HL-60 (cell line): Measurements from ENCODE around the gene GRIK1.

Source experiments
- DNase-seq, 2 experiments: peaks; one replicate each; pipeline ENCODE4 v3.0.0-alpha.2; 2010 to 2020; ENCODE audit warnings: low read depth in 1 of 2, low spot score in 1 of 2
- H3K27ac ChIP-seq: fragments of 250-450 bp; sonication (Bioruptor Pico); replicated peaks from 2 replicates; pipeline ENCODE4 v1.5.1; 2020; ENCODE audit warnings: mild to moderate bottlenecking, moderate library complexity
- H3K27me3 ChIP-seq: fragments of 250-450 bp; sonication (Bioruptor Pico); 2 replicates; pipeline ENCODE4 v1.5.1; 2021; ENCODE audit warnings: mild to moderate bottlenecking, moderate library complexity; ENCODE audit not compliant: insufficient read depth, poor library complexity, severe bottlenecking
- H3K4me3 ChIP-seq: replicated peaks from 2 replicates; pipeline ENCODE4 v1.5.1; 2011; ENCODE audit warnings: mild to moderate bottlenecking, control low read depth, low read length; ENCODE audit not compliant: insufficient read depth
- GABPA ChIP-seq: IDR thresholded peaks from 2 replicates; pipeline ENCODE4 v1.6.1; 2012; ENCODE audit warnings: low read depth
- POLR2AphosphoS5 ChIP-seq: IDR thresholded peaks from 2 replicates; pipeline ENCODE4 v1.6.1; 2012; ENCODE audit warnings: low read depth
- SPI1 ChIP-seq: IDR thresholded peaks from 2 replicates; pipeline ENCODE4 v1.6.1; 2012; ENCODE audit warnings: low read depth, mild to moderate bottlenecking, borderline replicate concordance
- TF ChIP-seq, protein P1 (sequence below): IDR thresholded peaks from one replicate; pipeline ENCODE4 v1.5.1; 2011; ENCODE audit warnings: low read length, control low read depth, inconsistent platforms; ENCODE audit not compliant: insufficient read depth
- TF ChIP-seq, protein P2 (sequence below): IDR thresholded peaks from 2 replicates; pipeline ENCODE4 v1.6.1; 2012; ENCODE audit warnings: low read depth; ENCODE audit not compliant: insufficient replicate concordance

The GRIK1 gene

DNA sequence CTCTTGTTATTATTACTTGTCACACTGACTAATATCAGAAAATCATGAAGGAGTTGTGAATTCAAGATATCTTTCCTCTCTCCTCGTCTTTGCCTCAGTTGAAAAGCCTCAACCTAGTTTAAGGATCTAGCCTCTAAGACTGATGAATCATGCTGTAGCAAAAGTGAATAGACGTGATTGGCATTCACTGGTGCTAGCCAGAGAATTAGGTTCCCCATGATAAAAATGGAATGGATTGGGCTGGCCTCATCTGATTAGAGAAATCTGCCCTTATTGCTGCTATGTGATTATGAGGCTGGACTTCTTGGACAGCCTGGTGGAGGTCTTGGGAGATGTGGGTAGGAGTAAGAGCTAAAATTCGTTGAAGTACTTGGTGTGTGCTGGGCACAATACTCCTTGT lies 432.8 kb downstream of the GRIK1 start:
- TF ChIP-seq, protein P1, sequence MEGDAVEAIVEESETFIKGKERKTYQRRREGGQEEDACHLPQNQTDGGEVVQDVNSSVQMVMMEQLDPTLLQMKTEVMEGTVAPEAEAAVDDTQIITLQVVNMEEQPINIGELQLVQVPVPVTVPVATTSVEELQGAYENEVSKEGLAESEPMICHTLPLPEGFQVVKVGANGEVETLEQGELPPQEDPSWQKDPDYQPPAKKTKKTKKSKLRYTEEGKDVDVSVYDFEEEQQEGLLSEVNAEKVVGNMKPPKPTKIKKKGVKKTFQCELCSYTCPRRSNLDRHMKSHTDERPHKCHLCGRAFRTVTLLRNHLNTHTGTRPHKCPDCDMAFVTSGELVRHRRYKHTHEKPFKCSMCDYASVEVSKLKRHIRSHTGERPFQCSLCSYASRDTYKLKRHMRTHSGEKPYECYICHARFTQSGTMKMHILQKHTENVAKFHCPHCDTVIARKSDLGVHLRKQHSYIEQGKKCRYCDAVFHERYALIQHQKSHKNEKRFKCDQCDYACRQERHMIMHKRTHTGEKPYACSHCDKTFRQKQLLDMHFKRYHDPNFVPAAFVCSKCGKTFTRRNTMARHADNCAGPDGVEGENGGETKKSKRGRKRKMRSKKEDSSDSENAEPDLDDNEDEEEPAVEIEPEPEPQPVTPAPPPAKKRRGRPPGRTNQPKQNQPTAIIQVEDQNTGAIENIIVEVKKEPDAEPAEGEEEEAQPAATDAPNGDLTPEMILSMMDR = no peak
- TF ChIP-seq POLR2AphosphoS5 (no peak), SPI1 (no peak), GABPA (no peak)
- TF ChIP-seq, protein P2, sequence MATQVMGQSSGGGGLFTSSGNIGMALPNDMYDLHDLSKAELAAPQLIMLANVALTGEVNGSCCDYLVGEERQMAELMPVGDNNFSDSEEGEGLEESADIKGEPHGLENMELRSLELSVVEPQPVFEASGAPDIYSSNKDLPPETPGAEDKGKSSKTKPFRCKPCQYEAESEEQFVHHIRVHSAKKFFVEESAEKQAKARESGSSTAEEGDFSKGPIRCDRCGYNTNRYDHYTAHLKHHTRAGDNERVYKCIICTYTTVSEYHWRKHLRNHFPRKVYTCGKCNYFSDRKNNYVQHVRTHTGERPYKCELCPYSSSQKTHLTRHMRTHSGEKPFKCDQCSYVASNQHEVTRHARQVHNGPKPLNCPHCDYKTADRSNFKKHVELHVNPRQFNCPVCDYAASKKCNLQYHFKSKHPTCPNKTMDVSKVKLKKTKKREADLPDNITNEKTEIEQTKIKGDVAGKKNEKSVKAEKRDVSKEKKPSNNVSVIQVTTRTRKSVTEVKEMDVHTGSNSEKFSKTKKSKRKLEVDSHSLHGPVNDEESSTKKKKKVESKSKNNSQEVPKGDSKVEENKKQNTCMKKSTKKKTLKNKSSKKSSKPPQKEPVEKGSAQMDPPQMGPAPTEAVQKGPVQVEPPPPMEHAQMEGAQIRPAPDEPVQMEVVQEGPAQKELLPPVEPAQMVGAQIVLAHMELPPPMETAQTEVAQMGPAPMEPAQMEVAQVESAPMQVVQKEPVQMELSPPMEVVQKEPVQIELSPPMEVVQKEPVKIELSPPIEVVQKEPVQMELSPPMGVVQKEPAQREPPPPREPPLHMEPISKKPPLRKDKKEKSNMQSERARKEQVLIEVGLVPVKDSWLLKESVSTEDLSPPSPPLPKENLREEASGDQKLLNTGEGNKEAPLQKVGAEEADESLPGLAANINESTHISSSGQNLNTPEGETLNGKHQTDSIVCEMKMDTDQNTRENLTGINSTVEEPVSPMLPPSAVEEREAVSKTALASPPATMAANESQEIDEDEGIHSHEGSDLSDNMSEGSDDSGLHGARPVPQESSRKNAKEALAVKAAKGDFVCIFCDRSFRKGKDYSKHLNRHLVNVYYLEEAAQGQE = no peak
- H3K4me3 ChIP-seq = no peak overlapping the region
- no peak for DNase-seq
- no peaks in the 10 kb centered on the region for H3K27me3 ChIP-seq
- no peak overlapping the region for H3K27ac ChIP-seq

DNA sequence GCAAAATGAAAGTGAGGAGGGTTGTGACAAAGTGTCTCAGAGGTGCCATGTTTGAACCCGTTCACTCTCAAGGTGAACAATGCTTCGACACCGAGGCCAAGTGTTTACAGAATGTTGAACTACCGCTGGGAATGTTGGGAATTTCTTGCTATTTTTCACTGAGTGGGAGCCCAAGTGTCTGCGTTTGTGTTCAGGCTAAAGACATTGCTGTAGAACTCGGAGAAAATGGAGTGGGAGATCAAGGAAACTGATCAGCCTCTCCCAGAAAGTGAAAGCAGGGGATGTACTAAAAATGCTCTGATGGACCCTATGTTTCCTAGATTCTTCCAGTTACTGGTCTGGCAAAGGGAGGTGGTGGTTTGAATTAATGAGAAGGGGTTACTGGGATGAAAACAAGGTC lies 433.6 kb downstream of the GRIK1 start:
- Histone ChIP-seq H3K27ac (no peak overlapping the region), H3K4me3 (no peak overlapping the region)
- TF ChIP-seq GABPA (no peak), POLR2AphosphoS5 (no peak), SPI1 (no peak)
- TF ChIP-seq, protein P1 = no peak
- TF ChIP-seq, protein P2 = no peak

DNA sequence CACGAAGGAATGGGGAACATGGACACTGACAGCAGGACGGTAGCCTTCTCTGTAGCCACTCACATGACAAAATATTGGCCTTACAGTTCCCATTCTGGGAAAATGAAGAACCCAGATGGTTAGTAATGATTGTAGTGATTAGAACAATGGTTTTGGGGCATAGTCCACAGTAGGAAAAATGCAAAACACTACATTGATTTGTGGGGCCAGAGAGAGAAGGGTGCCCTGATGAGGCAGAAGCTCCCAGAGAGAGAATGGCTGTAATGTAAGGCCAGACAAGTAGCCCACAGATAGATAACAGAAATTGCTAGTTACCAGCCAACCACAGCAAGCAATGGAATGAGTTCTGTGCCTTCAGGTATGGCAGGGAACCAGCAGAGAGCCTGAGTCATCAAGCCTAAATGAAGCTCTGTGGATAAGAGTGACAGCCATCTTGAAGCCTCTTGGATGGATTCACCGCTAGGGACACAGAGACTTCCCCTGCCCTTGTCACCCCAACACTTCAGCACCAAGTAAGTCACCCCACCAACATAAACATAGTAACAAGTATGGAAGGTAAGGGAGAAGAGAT lies 435.0 kb downstream of the GRIK1 start:
- no peaks in the 10 kb centered on the region for H3K27me3 ChIP-seq
- TF ChIP-seq SPI1 (no peak), GABPA (no peak), POLR2AphosphoS5 (no peak)
- TF ChIP-seq, protein P1 = no peak
- TF ChIP-seq, protein P2 = no peak

More for the DNA sequence above, 433.6 kb downstream of the GRIK1 start:
- DNase-seq = no peak
- no peaks in the 10 kb centered on the region for H3K27me3 ChIP-seq

More for the DNA sequence above, 435.0 kb downstream of the GRIK1 start:
- H3K27ac ChIP-seq = no peak overlapping the region
- DNase-seq = no peak
- H3K4me3 ChIP-seq = no peak overlapping the region
